GM19099 (cell line): ENCODE data around the gene PPP3R2.

Experiments used
- POLR2A ChIP-seq: IDR thresholded peaks from 3 replicates; pipeline ENCODE4 v1.6.1; 2011; ENCODE audit warnings: low read depth; ENCODE audit not compliant: insufficient read length; ENCODE audit errors: extremely low read depth

PPP3R2 gene

GRCh38 chr9:101569741-101570501 lies 24.8 kb downstream of the PPP3R2 start:
- no peak for TF ChIP-seq POLR2A

DNA sequence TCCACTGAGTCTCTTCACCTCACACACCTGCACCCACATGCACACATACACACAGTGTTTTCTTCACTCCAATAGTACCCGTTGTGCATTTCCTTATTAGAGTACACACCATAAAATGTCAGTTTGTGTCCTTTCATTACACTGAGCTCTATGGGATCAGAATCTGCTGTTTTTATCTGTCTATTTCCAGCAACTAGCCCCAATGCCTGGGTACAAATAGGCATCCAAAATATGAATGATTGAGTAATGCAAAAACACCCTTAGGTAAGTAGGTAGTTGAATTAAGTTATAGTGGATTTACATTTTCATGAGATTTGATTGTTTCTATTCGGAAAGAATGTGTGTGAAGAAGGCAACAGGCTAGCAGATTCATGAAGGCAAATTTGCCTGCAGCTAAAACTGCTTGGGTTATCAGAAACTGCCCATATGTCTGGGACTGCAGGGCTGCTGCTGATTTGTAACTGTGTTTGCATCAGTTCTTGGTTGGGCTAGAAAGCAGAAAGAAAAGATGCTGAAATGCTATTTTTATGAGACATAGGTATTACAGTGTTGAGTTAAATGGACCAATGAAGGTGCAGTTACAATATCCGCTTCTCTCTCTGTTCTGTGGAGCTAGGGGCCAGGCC lies 26.9 kb downstream of the PPP3R2 start:
- TF ChIP-seq POLR2A, result no peak

DNA sequence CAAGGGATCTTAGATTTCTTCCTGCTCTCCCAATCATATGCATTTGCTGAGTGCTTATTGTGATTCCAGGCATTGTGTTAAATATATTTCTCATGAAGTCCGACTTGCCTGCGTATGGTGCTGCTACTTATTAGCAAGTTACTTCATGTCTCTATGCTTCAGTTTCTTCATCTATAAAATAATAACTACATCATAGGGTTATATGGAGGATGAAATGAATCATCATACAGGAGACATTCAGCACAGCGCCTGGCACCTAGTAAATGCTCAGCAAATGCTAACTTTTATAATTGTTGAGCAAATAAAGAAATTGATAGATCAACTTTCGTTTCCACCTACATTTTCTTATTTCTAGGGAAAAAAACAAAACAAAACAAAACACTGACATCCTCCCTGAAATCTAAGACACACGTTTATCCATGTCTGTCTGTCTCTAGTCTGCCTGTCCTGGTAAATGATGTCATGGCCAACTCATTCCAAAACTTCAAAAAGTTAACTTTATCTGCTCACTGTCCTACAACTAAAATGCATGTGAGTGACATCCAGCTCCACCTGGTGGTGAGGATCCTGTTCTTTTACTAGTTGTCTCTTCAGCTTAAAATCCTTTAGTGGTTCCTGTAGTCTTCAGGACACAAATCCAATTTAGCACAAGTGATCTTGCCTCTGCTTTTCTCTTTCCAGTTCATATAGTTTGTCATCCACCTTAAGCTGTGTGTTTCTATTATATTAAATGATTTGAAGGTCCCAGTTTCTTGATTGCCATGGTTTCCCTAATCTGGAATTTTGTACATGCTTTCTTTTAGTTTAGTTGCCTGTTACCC lies 27.7 kb downstream of the PPP3R2 start:
- TF ChIP-seq POLR2A, result no peak

- TF ChIP-seq POLR2A, result no peak
Measured at GRCh38 chr9:101564252-101564651, 30.5 kb downstream of the PPP3R2 start.

DNA sequence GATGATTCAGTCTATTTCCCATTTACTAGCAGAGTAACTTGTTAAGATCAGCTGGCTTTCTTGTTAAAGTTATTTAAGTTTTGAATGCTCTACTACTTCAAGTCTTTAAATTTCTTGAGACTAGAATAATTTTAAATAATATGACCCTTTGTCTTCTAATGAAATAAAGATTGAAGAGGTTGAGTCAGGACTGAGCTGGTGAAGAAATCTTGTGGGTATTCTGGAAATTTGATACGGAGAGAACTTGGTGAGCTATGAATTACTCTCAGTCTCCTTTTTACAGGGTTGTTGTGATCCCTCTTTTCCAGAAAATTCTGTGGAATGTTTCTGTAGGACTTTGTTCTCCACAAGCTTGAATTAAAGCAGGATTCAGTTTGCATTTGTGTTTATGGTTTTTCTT lies 31.8 kb downstream of the PPP3R2 start:
- no peak for TF ChIP-seq POLR2A

DNA sequence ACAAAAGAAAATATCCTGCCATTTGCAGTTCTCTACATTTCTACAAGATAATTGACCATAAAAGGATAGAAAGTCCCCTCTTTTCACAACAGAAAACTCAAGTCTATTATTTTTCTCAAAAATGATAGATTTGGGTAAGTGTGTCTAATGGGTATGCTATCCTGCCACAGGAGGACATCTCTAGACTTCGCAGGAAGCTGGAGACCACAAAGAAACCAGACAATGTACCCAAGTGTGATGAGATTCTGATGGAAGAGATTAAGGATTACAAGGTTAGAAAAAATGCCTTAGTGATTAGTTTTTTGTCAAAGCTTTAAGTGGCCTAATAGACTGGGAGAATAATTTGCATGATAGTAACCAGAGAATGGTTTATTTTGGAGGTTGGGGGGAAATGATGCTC lies 33.0 kb downstream of the PPP3R2 start:
- no peak for TF ChIP-seq POLR2A

DNA sequence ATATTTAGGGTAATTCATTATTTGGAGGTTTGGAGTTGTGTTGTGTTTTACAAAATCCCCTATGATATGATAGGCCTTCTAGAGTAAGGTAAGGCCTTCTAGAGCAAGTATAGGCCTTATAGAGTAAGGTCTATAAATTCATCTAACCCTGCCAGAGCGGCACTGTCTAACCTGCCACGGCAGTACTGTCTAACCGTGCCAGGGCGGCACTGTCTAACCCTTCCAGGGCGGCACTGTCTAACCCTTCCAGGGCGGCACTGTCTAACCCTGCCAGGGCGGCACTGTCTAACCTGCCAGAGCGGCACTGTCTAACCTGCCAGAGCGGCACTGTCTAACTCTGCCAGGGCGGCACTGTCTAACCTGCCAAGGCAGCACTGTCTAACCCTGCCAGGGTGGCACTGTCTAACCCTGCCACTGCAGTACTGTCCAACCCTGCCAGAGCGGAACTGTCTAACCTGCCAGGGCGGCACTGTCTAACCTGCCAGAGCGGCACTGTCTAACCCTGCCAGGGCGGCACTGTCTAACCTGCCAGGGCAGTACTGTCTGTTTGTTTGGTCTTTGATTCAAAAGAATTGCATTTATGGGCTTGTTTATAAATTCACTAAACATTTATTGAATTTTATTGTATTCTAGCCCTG lies 51.6 kb downstream of the PPP3R2 start:
- no peak for TF ChIP-seq POLR2A
